ENCODE data around the gene CFAP299.

DNA sequence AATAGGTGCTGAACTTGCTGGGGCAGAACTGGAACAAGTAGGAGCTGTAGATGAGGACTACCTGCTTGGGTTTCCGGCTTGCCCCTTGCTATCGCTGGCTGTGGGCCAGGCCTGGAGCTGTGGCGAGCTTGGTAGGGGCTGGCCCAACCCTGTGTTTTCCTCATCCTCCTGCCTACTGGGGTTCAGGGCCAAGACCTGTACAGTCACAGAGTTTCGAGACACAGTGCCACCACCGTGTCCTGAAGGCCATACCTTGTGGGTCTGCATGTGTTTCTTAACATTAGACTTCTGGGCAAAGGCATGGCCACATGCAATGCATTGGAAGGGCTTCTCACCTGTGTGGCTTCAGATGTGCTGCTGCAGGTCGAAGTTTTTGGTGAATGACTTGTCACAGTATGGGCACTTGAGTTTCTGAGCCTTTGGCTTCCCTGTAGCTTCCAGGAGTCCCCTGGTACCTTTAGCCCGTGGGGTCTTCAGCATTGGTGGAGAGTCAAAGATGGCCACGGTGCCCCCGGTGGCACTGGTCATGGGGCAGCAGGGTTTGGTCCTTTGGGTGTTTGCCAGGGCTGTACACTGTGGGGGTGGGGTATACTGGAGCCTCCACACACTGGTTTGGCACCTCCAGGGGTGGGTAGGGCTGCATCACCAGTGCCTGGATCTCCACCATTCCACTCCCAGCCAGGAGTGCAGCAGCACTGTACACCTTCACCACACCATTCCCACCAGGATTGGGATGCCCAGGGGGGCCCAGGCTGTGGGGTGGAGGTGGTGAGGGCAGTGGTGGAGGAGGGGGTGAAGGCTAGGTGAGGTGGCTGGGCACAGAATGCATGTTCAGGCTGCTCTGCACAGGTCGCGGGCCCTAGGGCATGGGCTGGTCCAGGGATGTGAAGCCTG, 52.1 kb downstream of the CFAP299 start:
- TF ChIP-seq EP300 (IDR thresholded peaks at IDR 0.05) = no peak
- no peak for TF ChIP-seq POLR2A (IDR thresholded peaks at IDR 0.05; ENCODE audit: low read depth)

All from esophagus muscularis mucosa (tissue), 2 donors.